ENCODE results near the gene KCNQ1. TPM values are rescaled to one million over a fixed set of nuclear protein-coding genes. Genes with fewer than 3 reads are reported as not detected.

The KCNQ1 gene
- total RNA-seq, 1 experiment from 2014 or later: 2.3 TPM

DNA sequence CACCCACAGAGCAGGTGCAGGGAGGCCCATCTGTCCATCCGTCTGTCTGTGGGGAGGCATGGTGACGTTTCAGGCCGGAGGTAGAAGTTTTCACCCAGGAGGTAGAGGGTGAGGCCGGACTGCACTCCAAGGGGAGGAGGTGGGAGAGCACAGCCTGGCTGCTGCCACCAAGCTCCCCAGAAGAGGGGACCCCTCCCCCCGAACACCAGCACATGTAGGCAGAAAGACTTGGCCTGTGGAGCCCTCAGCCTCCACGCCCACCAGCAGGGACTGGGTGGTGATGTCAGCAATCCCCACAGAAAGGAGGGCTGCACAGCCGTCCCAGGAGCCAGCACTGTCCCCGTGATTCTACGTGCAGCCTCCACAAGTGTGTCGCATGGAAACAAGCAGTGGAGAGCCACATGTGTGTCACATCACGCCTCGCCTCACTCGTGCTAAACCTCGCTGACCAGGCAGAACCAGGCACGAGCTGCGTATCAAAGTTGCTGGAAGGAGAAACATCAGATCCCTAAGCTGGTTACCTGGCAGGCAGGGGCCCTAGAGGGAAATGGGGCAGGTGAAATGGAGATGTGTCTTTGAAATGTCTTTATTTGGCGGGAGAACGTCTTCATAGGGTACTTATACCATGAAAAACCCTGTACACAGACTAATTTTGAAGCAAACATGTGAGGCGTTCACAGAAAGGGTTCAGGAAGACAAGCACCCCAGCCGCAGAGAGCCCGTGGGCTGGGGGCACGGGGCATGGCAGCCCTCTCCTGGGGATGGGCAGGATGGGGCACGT, 391.7 kb downstream of the KCNQ1 start:
- H3K36me3 Mint-ChIP-seq (ENCODE audit: insufficient read depth in 1 of 3, low read depth in 3 of 3): no peaks in the 10 kb centered on the region

More for the DNA sequence above, 391.7 kb downstream of the KCNQ1 start:
- Histone ChIP-seq H4K5ac (ENCODE audit: insufficient read length, low read depth, low read length) (no peak overlapping the region), H3K79me2 (ENCODE audit: insufficient read depth, low read length) (no peaks in the 10 kb centered on the region), H3T11ph (ENCODE audit: low read length) (no peak overlapping the region), H3K79me1 (ENCODE audit: insufficient read depth, low read depth, low read length, poor library complexity, severe bottlenecking) (no peaks in the 10 kb centered on the region), H3K23me2 (ENCODE audit: insufficient read length, low read depth, low read length, poor library complexity, severe bottlenecking) (no peaks in the 10 kb centered on the region), H2BK12ac (ENCODE audit: insufficient read length, low read depth, low read length) (no peak overlapping the region), H3K4me1 (ENCODE audit: insufficient read depth, low read length) (no peaks in the 10 kb centered on the region), H4K8ac (replicated peaks; ENCODE audit: insufficient read length, low read depth, low read length) (no peak overlapping the region), H2BK120ac (ENCODE audit: low read depth, low read length, poor library complexity, severe bottlenecking) (no peak overlapping the region), H2AK5ac (ENCODE audit: insufficient read length, low read length) (no peak overlapping the region), H2AFZ (ENCODE audit: low read length) (no peak overlapping the region), H4K20me1 (ENCODE audit: control insufficient read depth, insufficient read depth, insufficient read length) (no peaks in the 10 kb centered on the region), H2BK20ac (ENCODE audit: low read depth, low read length, poor library complexity, severe bottlenecking) (no peak overlapping the region), H3K4ac (ENCODE audit: low read depth, low read length) (no peak overlapping the region), H3K27me3 (ENCODE audit: insufficient read depth, low read length) (no peaks in the 10 kb centered on the region; the same call in 1 of the 2 replicates), H2BK15ac (ENCODE audit: low read depth, low read length) (no peak overlapping the region), H3K56ac (ENCODE audit: insufficient read length, low read depth, low read length) (no peak overlapping the region), H3K9ac (ENCODE audit: extremely low read depth, insufficient read length, low read length) (no peak overlapping the region), H3K14ac (ENCODE audit: insufficient read depth, low read length) (no peak overlapping the region), H3K23ac (ENCODE audit: insufficient read length, low read depth, low read length) (no peak overlapping the region), H3K27ac (ENCODE audit: insufficient read length, low read depth, low read length) (no peak overlapping the region), H3K9me3 (ENCODE audit: control insufficient read depth, low read depth, low read length) (no peaks in the 10 kb centered on the region), H4K91ac (ENCODE audit: insufficient read length, low read depth, low read length) (no peak overlapping the region), H2BK5ac (ENCODE audit: insufficient read length, low read length) (no peak overlapping the region), H3K4me2 (ENCODE audit: insufficient read depth, insufficient read length, low read length) (no peak overlapping the region), H3K18ac (ENCODE audit: insufficient read length, low read depth, low read length) (no peak overlapping the region)
- H3K4me3 Mint-ChIP-seq: no peak overlapping the region; a peak in 1 of 5 replicates
- TF ChIP-seq, protein P1, sequence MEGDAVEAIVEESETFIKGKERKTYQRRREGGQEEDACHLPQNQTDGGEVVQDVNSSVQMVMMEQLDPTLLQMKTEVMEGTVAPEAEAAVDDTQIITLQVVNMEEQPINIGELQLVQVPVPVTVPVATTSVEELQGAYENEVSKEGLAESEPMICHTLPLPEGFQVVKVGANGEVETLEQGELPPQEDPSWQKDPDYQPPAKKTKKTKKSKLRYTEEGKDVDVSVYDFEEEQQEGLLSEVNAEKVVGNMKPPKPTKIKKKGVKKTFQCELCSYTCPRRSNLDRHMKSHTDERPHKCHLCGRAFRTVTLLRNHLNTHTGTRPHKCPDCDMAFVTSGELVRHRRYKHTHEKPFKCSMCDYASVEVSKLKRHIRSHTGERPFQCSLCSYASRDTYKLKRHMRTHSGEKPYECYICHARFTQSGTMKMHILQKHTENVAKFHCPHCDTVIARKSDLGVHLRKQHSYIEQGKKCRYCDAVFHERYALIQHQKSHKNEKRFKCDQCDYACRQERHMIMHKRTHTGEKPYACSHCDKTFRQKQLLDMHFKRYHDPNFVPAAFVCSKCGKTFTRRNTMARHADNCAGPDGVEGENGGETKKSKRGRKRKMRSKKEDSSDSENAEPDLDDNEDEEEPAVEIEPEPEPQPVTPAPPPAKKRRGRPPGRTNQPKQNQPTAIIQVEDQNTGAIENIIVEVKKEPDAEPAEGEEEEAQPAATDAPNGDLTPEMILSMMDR (conservative IDR thresholded peaks at IDR 0.05): no peak
- H3K9me3 Mint-ChIP-seq: no peaks in the 10 kb centered on the region
- H3K4me1 Mint-ChIP-seq: peaks cover 36 to 41% of the 10 kb centered on the region in 2 experiments
- no peak for DNase-seq
- 0 out of 7 replicates have a peak overlapping the region, but pooled peaks of 1 of the 3 experiments have one; percentile 1 for H3K27ac Mint-ChIP-seq
- no CpG with 5 or more reads among the region's 23 CpGs for WGBS (ENCODE audit: extremely low coverage, insufficient read length, low lambda C conversion rate)
- H3K27me3 Mint-ChIP-seq (ENCODE audit: low read depth): peaks cover 68% of the 10 kb centered on the region

All from H9 (cell line).